ENCODE measurements around the gene CAMK2A. TPM values are rescaled to one million over a fixed set of nuclear protein-coding genes. Genes with fewer than 3 reads are reported as not detected.

Gene CAMK2A
- total and polyA plus RNA-seq, 2 experiments from 2014 or later, result 0.18 TPM; not detected in 1

GRCh38 chr5:150214289-150214688 lies 75.3 kb downstream of the CAMK2A start:
- no peaks in the 10 kb centered on the region for H3K79me2 ChIP-seq (replicated peaks; ENCODE audit: insufficient read depth)
- H3K4me3 Mint-ChIP-seq, result no peak overlapping the region
- H3K36me3 ChIP-seq (ENCODE audit: insufficient read depth), result no peaks in the 10 kb centered on the region
- no peak overlapping the region for H3K27ac ChIP-seq (ENCODE audit: low read depth)
- H3K4me1 ChIP-seq (ENCODE audit: insufficient read depth), result peaks cover 11% of the 10 kb centered on the region
- H2AFZ ChIP-seq, result no peak overlapping the region; the same call in 1 of the 2 replicates
- no peaks in the 10 kb centered on the region; the same call in 2 of the 3 replicates for H3K9me3 Mint-ChIP-seq
- no peak overlapping the region for H3K27ac Mint-ChIP-seq
- no peak overlapping the region for H3K4me3 ChIP-seq
- TF ChIP-seq NANOG (IDR thresholded peaks at IDR 0.05; ENCODE audit: borderline replicate concordance) (no peak), CTCF (conservative IDR thresholded peaks at IDR 0.05; ENCODE audit: low read depth in 2 of 2) (peak; percentile 39 to 52; a peak in 3 of 4 replicates), JUNB (IDR thresholded peaks at IDR 0.05; ENCODE audit: unreplicated experiment) (no peak)
- H3K36me3 Mint-ChIP-seq (ENCODE audit: low read depth), result no peaks in the 10 kb centered on the region
- ATAC-seq (no peak), DNase-seq (ENCODE audit: low spot score) (peak; percentile 44)
- H3K9me2 ChIP-seq (ENCODE audit: insufficient read depth), result no peaks in the 10 kb centered on the region
- H3K4me2 ChIP-seq, result no peak overlapping the region
- peaks cover 27% of the 10 kb centered on the region for H3K27me3 Mint-ChIP-seq (ENCODE audit: insufficient read depth, low read depth, poor library complexity)
- H3K27me3 ChIP-seq (ENCODE audit: insufficient read depth), result no peaks in the 10 kb centered on the region
- no peaks in the 10 kb centered on the region for H4K20me1 ChIP-seq (replicated peaks; ENCODE audit: insufficient read depth)
- H3K4me1 Mint-ChIP-seq, result peaks cover 42% of the 10 kb centered on the region
- H3F3A ChIP-seq (replicated peaks; ENCODE audit: low read depth), result 0 out of 2 replicates have a peak, but pooled peaks cover 5% of the 10 kb centered on the region

GRCh38 chr5:150213530-150213929 lies 76.0 kb downstream of the CAMK2A start:
- Mint-ChIP-seq H3K27ac (no peak overlapping the region), H3K4me3 (no peak overlapping the region), H3K4me1 (peaks cover 50% of the 10 kb centered on the region), H3K9me3 (no peaks in the 10 kb centered on the region; the same call in 2 of the 3 replicates), H3K36me3 (ENCODE audit: low read depth) (no peaks in the 10 kb centered on the region), H3K27me3 (ENCODE audit: insufficient read depth, low read depth, poor library complexity) (peaks cover 28% of the 10 kb centered on the region)
- H3K4me1 ChIP-seq (ENCODE audit: insufficient read depth), result peaks cover 11% of the 10 kb centered on the region
- no peaks in the 10 kb centered on the region for H3K9me2 ChIP-seq (ENCODE audit: insufficient read depth)
- H3K27ac ChIP-seq (ENCODE audit: low read depth), result no peak overlapping the region
- no peaks in the 10 kb centered on the region for H3K79me2 ChIP-seq (replicated peaks; ENCODE audit: insufficient read depth)
- no peaks in the 10 kb centered on the region for H3K36me3 ChIP-seq (ENCODE audit: insufficient read depth)
- H2AFZ ChIP-seq, result no peak overlapping the region
- no peak overlapping the region for H3K4me2 ChIP-seq
- H3K27me3 ChIP-seq (ENCODE audit: insufficient read depth), result no peaks in the 10 kb centered on the region
- DNase-seq (ENCODE audit: low spot score) (no peak), ATAC-seq (no peak)
- H4K20me1 ChIP-seq (replicated peaks; ENCODE audit: insufficient read depth), result no peaks in the 10 kb centered on the region
- TF ChIP-seq EZH2phosphoT487 (IDR thresholded peaks at IDR 0.05; ENCODE audit: unreplicated experiment), result no peak
- no peak for TF ChIP-seq EZH2 (IDR thresholded peaks at IDR 0.05; ENCODE audit: low read depth, unreplicated experiment)
- TF ChIP-seq REST (IDR thresholded peaks at IDR 0.05; ENCODE audit: unreplicated experiment), result no peak
- TF ChIP-seq CREB1 (CRISPR knock-in tag; IDR thresholded peaks at IDR 0.05; ENCODE audit: low read depth), result no peak
- no peak overlapping the region for H3K4me3 ChIP-seq
- H3F3A ChIP-seq (replicated peaks; ENCODE audit: low read depth), result 0 out of 2 replicates have a peak, but pooled peaks cover 5% of the 10 kb centered on the region
